ENCODE measurements around the gene DOK7. TPM values are rescaled to one million over a fixed set of nuclear protein-coding genes. Genes with fewer than 3 reads are reported as not detected.

The DOK7 gene
- total and polyA plus RNA-seq, 3 donors from 2014 or later: 9.3 to 29.5 (median 22.9) TPM

- no peak overlapping the region for H3K4me3 ChIP-seq
- intact Hi-C loops (cut with DNase I; ENCODE audit: low total_unique reads): no loop called here
- H3K27me3 ChIP-seq: no peaks in the 10 kb centered on the region
- H3K4me1 ChIP-seq: peaks cover 3% of the 10 kb centered on the region
- no peak for DNase-seq
- no peaks in the 10 kb centered on the region for H3K36me3 ChIP-seq (ENCODE audit: low read depth, missing control alignments)
- 48 to 54% methylated on average over 18 to 36 of the region's 36 CpGs for WGBS, 2 donors
- TF ChIP-seq POLR2A (IDR thresholded peaks at IDR 0.05): no peak
- TF ChIP-seq CTCF (IDR thresholded peaks at IDR 0.05): no peak
- no peaks in the 10 kb centered on the region for H3K9me3 ChIP-seq
- H3K27ac ChIP-seq: no peak overlapping the region
Observed at GRCh38 chr4:3485011-3485791, 22.1 kb downstream of the DOK7 start.

GRCh38 chr4:3485886-3486540 lies 22.9 kb downstream of the DOK7 start:
- Histone ChIP-seq H3K9me3 (no peaks in the 10 kb centered on the region), H3K4me3 (no peak overlapping the region), H3K27me3 (no peaks in the 10 kb centered on the region), H3K27ac (no peak overlapping the region), H3K36me3 (ENCODE audit: low read depth, missing control alignments) (no peaks in the 10 kb centered on the region), H3K4me1 (peaks cover 3% of the 10 kb centered on the region)
- TF ChIP-seq CTCF (IDR thresholded peaks at IDR 0.05) (no peak), POLR2A (IDR thresholded peaks at IDR 0.05) (no peak)
- intact Hi-C loops (cut with DNase I; ENCODE audit: low total_unique reads): no loop called here
- WGBS, 2 donors: 60 to 83% methylated on average over 3 to 21 of the region's 25 CpGs
- no peak for DNase-seq

GRCh38 chr4:3486541-3487540 lies 23.7 kb downstream of the DOK7 start:
- intact Hi-C loops (cut with DNase I; ENCODE audit: low total_unique reads): no loop called here
- Histone ChIP-seq H3K27ac (no peak overlapping the region), H3K9me3 (no peaks in the 10 kb centered on the region), H3K36me3 (ENCODE audit: low read depth, missing control alignments) (no peaks in the 10 kb centered on the region), H3K4me3 (no peak overlapping the region), H3K27me3 (no peaks in the 10 kb centered on the region), H3K4me1 (peaks cover 3% of the 10 kb centered on the region)
- TF ChIP-seq POLR2A (IDR thresholded peaks at IDR 0.05) (no peak), CTCF (IDR thresholded peaks at IDR 0.05) (no peak)
- WGBS, 2 donors: 77 to 80% methylated on average over 1 to 23 of the region's 25 CpGs
- no peak for DNase-seq

- Histone ChIP-seq H3K4me3 (no peak overlapping the region), H3K4me1 (peaks cover 3% of the 10 kb centered on the region), H3K9me3 (no peaks in the 10 kb centered on the region), H3K27me3 (no peaks in the 10 kb centered on the region), H3K36me3 (ENCODE audit: low read depth, missing control alignments) (no peaks in the 10 kb centered on the region), H3K27ac (no peak overlapping the region)
- no peak for DNase-seq
- TF ChIP-seq POLR2A (IDR thresholded peaks at IDR 0.05): no peak
- TF ChIP-seq CTCF (IDR thresholded peaks at IDR 0.05): no peak
- intact Hi-C loops (cut with DNase I; ENCODE audit: low total_unique reads): no loop called here
- 55 to 100% methylated on average over 2 to 7 of the region's 7 CpGs for WGBS, 2 donors
Observed at GRCh38 chr4:3487861-3488260, 24.8 kb downstream of the DOK7 start.

Measured in testis (tissue), 3 donors.